ENCODE results near the gene LPIN3.

The LPIN3 gene

DNA sequence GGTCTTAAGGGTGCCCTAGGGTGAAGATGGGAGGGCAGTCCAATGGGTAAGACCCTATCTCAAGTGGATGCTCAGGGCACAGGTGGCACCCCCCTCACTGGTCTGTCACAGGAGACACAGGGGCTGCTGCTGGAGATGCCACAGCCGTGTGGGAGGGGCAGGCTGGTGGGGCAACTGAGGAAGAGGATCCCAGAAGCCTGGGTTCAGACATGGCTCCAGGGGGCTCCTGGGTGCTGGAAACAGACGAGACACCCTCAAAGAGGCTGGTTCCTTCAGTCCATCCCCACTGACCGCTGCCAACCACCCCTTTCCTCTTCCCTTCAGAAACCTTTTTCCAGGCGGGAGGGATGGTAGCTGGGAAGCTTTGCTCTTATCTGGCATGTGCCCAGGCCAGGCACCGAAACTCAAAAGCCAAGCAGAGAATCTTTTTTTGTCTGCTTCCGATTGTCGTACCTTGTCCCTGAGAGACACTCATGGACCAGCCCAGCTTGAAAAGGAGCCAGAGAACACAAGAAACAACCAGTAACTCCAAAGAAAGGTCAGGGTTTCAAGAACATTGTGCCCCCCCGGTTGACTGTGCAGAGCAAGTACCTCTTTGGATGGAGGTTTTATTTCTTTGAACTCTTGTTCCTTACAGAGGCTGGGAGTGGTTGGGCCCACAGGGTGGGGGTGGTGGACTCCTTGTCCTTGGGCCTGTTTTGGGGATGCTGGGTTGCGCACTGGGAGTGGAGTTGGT lies 54.5 kb downstream of the LPIN3 start:
- DNase-seq = no peak

DNA sequence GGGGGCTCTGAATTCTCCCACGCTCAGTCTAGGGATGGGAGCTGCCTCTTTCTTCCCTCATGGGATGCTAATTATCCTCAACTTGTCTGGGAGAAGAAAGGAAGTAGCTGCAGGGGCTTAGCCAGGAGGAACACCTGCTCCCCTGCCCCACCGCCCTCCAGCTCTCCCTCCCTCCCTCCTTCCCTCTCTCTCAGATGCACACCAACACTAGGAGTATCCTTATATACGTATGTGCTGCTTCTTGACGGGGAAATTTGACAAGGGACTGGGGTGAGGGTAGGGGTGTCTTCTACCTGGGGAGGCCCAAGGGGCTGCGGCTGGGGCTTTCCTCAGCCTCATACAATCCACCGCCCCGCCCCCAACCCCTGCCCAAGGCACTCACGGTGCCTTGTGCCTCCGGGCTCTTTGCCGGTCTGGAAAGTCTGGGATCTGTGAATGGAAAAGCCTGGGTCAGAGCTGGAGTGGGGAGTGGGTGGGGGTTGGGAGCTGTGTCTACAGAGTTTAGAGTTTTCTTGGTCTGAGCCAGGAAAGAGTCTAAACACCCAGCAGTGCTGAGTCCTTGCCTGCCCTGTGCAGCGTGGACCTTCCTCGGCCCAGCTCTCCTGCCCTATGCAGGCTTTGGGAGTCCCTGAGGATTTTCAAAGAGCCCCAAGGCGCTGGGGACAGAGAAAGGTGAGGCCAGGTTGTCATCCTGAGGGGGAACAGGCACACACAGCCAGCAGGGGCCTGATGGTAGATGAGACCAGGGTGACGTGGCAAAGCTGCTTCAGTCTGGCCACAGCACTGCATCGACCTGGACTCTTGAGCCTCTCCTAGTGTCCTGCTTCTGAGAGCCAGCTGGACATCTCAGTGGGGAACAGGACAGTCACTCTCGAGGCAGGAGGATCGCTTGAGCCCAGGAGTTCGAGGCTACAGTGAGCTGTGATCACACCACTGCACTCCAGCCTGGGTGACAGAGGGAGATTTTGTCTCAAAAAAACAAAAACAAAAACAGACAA lies 55.3 kb downstream of the LPIN3 start:
- DNase-seq = no peak

DNA sequence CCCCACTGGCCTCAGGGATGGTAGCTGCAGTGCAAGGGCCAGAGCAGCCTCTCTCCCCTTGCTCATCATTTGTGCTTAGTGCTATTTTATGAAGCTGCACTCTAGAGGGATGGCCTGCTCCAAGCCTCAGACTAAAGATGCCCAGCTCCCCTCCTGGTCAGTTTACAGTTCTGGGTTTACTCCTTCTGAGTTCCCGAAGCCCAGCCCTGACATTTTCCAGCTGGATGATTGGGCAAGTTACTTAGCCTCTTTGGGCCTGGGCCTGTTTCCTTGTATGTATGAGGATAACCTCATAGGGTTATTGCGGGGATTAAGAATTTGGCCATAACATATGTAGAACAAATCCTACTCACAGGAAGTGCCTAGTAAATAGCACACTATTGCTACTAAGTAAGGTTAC lies 57.8 kb downstream of the LPIN3 start:
- DNase-seq = no peak

DNA sequence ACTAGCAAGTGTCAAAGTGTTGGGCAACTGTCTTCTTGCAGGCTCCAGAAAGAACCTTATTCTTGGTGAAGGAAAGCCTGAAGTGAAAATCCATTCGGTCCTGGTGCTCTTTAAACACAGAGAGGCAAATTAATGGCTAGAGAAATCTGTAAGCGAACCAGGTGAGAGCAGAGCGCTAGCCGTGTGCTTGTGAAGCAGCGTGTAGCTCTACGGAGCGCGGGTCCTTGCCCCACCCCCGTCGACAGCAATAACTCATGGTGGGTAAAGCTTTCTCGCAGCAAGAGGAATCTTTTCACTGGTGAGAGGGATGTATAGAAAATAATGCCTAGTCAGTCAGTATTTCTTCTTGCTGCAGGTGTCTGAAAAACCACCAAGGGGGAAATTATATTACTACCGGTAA lies 63.0 kb downstream of the LPIN3 start:
- DNase-seq = no peak

DNA sequence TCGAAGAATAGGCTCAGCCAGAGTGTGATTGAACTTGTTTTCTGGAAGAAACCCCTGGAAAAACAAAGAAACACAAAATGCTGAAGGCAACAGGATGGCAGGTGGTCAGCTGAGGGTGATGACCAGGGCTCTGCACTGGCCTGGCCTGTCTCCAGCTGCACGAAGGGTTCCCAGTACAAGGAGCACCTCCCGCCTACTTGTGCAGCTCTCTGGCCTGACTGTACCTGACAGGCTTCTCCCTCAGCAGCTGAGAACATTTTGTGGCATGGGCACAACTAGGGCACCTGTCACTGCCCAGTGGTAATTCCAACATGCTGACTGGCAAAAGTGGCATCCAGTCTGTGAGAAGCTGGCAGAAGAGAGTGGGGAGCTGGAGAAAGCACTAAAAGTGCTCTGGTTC lies 64.8 kb downstream of the LPIN3 start:
- no peak for DNase-seq

DNA sequence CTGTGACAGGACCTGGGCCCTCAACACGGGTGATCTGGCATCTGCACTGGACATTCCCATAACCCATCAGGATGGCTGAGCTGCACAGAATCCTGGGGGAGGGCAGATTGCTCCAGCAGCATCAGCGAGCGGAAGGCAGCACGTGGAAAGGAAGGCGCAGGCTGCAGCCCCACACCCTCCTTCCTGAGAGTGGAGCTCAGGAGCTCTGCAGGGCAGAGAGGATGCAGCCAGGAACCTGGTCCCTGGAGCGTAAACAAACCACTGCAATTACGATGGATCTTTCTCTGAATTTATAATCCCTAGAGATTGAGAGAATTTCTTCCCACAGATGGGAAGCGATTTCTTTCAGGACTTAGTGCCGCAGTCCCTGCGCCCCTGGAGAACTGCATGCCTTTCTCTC lies 65.7 kb downstream of the LPIN3 start:
- no peak for DNase-seq

DNA sequence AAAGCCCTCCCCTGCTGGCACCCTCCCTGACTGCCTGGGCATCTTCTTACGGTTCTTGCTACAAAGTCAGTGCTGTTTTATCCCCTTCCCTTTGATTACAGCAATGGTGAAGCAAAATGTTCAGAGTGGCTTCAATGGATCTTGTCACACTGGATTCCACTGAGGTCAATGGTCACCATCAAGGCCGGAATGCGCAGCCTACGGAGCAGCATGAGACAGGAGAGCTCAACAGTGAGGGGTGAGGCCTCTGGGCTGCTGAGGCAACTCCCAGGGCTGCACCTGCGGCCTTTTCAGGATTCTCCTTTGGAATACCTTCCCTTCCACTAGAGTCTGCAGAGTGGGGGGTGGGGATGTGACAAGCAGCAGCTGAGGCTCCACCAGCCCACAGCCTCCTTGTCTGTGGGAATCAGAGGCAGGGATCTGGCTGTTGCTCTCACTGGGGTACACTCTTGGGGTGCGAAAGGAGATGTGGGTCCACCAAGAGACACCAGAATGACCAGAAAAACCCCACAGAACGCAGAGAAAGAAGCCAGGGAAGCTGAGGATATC lies 66.3 kb downstream of the LPIN3 start:
- no peak for DNase-seq

DNA sequence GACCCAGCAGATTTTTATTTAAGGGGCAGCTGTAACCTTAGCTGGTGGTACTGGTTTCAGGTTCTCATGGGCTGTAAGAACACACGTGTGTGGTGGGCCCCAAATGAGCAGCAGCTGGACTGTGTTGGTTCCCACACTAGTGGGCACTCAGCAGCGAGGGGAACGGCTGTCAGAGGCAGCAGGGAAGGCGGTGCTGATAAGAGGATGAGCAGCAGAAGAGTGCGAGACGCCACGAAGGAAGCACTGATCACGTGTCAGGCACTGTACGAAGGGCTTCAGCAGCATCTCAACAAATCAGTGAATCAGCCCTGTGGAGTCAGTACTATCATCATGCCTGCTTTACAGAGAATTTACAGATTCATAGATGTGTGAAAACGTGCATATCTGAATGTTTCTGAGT lies 67.0 kb downstream of the LPIN3 start:
- DNase-seq = no peak

DNA sequence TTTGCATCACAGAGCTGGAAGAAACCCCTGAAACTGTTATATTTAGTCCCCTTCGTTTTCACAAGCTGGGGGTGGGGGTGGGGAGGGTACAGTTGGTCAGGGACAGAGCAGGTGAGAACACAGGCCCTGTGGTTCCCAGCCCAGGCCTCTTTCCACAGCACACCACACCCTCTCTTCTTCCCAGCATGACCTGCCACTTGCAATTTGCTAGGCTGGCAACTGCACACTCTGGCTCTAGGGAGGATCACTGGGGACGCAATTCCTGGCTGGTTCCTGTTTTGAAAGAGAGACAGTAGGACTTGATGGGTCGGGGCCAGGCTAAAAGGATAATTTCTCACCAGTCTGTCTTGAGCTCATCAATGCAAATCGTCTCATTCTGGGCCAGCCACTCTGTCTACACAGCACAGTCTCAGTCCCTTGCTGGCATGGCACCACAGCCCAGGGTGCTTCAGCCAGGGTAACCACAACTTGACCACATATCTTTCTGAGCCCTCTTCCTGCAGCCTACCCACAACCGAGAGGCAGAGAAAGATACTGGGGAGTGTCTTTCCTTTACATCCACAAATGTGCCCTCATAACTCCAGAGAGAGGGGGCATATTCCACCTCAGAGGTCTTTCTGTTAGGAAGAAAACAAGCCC lies 67.7 kb downstream of the LPIN3 start:
- DNase-seq = no peak

DNA sequence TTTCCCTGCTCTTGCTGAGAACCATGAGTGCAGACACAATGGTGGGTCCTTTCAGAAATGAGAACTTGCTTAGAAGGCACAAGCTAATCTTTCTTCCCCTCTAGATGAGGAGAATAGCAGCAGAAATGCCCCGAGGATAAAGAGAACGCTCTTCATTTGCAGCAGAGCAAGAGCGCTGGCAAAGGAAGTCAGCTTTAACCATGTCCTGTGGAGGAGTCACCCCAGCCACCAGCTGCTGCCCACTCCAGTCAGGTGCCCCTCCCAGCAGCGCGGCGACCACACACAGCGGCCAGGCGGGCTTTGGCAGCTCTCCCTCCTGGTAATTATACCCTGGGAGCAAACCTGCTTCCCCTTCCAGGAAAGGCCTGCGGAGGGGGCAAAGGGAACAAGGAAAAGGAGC lies 68.4 kb downstream of the LPIN3 start:
- peak; percentile 25 for DNase-seq
